Femur (tissue), 1 donor: Measurements from ENCODE around the gene ACSL5.
"Not testable (repeated sequence)": the region's sequence is repeated elsewhere in the genome, so short reads cannot be mapped to it uniquely, and the experiment has no call there.

Experiments
- DNase-seq: peaks from one replicate; pipeline ENCODE4 v3.0.0-alpha.2; 2017

The ACSL5 gene

DNA sequence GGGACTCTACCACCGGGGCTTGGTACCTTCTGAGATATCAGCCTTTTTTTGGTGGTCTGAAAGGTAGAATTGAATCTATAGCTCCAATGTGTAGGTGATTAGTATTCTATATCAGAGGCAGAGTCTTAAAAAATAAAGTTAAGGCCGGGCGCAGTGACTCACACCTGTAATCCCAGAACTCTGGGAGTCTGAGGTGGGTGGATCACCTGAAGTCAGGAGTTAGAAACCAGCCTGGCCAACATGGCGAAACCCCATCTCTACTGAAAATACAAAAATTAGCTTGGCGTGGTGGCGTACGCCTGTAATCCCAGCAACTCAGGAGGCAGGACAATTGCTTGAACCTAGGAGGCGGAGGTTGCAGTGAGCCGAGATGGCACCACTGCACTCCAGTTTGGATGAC, 3.2 kb downstream of the ACSL5 start:
- DNase-seq, result not testable (repeated sequence)

DNA sequence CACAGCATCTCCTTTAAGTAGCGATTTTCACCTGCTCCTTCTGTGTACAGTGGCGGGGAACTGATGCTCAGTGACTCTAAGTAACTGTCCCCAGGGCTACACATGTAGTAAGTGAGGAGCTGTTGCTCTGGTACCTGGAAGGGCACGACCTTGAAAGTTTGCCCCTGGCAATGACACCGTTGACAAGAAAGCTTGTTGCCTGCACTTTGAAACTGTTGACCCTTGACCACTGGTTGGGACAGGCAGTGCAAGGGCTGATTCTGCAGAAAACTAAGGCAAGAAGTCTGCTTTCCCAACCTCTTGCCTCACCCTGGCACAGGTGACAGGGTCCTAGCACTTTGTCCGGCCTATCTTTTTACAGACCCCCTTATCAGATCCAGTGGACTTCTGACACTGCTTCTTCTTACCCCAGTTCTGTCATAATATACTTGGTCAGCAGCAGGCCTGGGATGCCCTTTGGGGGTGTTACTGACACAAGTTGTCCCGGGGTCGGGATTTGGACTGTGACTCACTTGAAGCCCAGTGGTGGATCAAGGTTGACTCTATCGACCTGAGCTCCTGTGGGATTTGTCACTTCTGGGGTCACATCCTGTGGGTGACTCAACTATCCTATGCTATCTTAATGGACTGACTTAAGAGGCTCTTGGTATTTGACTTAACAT, 5.8 kb downstream of the ACSL5 start:
- DNase-seq, result no peak

- no peak for DNase-seq
Observed at GRCh38 chr10:112382515-112383235, 8.8 kb downstream of the ACSL5 start.

- DNase-seq, result no peak
Observed at GRCh38 chr10:112383325-112383724, 9.4 kb downstream of the ACSL5 start.

GRCh38 chr10:112384141-112384540, 10.2 kb downstream of the ACSL5 start:
- DNase-seq, result no peak

GRCh38 chr10:112385201-112385600, 11.3 kb downstream of the ACSL5 start:
- DNase-seq, result no peak

- DNase-seq, result not testable (repeated sequence)
Observed at GRCh38 chr10:112388056-112388455, 14.1 kb downstream of the ACSL5 start.

DNA sequence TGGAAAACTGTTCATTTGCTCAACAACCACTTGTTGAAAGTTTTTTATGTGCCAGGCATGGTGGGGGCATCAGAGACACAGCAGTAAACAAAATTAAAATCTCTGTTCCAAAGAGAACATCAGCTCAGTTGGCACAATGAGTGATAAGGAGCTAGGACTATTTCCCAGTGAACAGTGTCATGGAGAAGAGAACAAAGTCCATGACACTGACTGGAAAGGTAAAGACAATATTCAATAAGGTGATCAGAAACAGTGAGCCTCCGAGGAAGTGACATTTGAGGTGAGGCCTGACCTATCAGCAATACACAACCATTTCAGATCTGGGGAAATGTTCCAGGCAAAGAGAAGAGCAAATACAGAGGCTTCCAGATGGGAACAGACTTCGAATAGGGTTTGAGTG, 14.6 kb downstream of the ACSL5 start:
- no peak for DNase-seq

DNA sequence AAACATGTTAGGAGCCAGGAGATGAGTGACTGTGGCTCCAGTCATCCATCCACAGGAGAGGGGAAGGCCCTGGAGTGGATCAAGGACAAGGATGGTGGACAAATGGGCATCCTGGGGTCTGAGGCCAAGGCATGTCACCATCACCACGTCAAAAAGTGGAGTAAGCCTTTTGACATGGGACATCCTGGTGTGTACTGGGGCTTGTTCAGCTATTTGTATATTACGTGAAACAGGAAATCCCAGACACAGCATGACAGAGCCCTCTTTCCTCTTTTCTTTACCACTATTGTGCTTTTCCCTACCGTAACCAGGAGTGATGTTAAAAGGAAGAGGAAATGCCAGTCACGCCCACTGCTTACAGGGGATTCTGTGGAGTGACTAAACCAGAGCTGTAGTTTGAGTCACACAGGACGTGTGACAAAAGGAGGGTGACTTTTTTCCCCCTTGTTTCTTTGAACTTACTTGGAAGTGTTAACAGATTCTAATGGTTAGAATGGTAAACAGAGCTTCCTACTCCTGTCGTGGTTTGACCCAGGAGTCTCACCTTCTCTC, 15.4 kb downstream of the ACSL5 start:
- DNase-seq, result peak; percentile 33

GRCh38 chr10:112390125-112390703, 16.3 kb downstream of the ACSL5 start:
- DNase-seq, result no peak

- no peak for DNase-seq
Observed at GRCh38 chr10:112393341-112393740, 19.4 kb downstream of the ACSL5 start.

- no peak for DNase-seq
Observed at GRCh38 chr10:112393827-112394226, 19.9 kb downstream of the ACSL5 start.

DNA sequence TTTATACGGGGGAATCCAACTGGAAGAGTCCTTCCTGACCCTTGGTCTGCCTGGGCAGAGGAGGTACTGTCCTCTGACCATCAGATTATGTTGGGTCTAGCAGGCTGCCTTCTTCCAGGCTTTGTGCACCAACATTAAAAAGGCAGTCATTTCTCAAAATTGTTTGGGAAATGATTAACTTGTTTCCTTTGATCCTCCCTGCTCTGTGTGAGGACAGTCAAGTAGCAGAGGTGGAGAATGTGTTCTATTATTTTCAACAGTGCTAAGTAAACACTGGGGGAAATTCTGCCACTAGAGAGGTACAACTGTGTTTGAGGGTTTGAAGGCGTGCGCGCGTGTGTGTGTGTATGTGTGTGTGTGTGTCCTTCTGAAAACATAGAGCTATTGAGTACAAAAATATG, 20.6 kb downstream of the ACSL5 start:
- DNase-seq, result no peak

GRCh38 chr10:112395809-112396530, 22.1 kb downstream of the ACSL5 start:
- DNase-seq, result no peak

GRCh38 chr10:112397592-112397991, 23.7 kb downstream of the ACSL5 start:
- no peak for DNase-seq

GRCh38 chr10:112402917-112403316, 29.0 kb downstream of the ACSL5 start:
- no peak for DNase-seq

DNA sequence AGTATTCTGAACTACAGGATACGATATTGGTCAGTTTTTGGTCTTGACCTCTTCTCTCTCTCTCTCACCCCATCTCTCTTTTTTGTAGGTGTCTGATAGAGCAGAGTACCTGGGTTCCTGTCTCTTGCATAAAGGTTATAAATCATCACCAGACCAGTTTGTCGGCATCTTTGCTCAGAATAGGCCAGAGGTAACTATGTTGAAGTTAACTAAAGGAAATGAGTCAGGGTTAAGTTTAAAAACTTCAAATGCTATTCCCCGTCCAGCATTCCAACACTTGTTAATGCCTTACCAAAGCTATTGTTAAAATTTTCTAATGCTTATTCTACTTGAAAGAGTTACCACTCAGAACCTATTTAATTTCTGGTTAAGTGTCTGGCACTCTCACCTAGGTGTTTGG, 30.7 kb downstream of the ACSL5 start:
- no peak for DNase-seq

DNA sequence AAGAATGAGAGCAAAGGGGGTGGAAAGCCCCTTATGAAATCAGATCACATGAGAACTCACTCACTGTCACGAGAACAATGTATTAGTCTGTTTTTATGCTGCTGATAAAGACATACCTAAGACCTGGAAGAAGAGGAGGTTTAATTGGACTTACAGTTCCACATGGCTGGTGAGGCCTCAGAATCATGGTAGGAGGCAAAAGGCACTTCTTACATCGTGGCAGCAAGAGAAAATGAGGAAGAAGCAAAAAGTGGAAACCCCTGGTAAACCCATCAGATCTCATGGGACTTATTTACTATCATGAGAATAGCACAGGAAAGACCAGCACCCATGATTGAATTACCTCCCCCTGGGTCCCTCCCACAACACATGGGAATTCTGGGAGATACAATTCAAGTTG, 32.9 kb downstream of the ACSL5 start:
- DNase-seq, result not testable (repeated sequence)

DNA sequence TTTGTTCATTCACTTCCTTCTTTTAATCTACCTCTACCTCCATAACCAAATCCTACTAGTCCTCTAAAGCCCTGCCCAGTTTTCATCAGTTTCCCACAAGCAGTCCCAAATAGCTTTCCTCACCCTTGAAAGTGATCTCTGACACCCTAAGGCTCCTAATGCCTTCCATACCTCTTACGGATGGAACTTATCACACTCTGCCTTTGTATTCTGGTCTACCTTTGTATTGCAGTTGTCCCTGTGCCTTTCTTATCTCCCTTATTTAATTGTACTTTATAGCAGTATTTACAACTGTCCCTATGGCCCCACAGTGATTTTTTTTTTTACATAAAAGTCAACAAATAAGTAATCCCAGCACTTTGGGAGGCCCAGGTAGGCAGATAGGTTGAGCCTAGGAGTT, 33.8 kb downstream of the ACSL5 start:
- no peak for DNase-seq

DNA sequence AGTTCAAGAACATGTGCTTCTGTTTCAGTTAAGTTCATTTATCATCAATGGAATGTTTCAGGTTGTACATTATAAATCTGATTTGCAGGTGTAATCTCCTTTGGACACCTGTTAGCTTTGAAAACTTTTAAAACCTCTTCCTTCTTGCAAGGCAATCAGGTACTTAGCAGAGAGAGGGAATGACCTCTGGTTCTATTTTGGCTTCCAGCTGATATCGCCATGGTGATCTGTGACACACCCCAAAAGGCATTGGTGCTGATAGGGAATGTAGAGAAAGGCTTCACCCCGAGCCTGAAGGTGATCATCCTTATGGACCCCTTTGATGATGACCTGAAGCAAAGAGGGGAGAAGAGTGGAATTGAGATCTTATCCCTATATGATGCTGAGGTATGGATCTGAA, 35.4 kb downstream of the ACSL5 start:
- DNase-seq, result no peak

- no peak for DNase-seq
Observed at GRCh38 chr10:112409755-112410154, 35.8 kb downstream of the ACSL5 start.

- DNase-seq, result no peak
Observed at GRCh38 chr10:112412696-112413095, 38.8 kb downstream of the ACSL5 start.

DNA sequence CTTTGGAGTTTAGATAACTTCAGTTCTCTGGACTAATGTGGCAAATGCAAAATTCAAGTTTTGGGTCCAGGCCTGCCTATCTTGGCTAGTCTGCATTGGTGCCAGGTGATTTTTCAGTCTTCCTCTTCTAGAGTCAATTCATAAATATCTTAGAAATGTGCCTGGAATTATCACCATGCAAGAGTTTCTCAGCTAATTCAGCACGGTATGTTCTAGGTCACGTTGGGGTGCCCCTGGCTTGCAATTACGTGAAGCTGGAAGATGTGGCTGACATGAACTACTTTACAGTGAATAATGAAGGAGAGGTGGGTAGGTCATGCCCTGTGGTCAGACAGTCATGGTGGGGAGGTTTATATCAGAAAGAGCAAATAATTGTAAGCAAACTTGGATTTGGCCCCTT, 47.8 kb downstream of the ACSL5 start:
- DNase-seq, result no peak
